Measurements from ENCODE around the gene L1CAM. TPM values are rescaled to one million over a fixed set of nuclear protein-coding genes. Genes with fewer than 3 reads are reported as not detected.

Gene L1CAM
- total and polyA plus RNA-seq, 9 of the 15 experiments (the other 6 are each of a cell fraction or from before 2014, with no cell fraction given), result 0.09 to 0.86 (median 0.26) TPM; not detected in 3

DNA sequence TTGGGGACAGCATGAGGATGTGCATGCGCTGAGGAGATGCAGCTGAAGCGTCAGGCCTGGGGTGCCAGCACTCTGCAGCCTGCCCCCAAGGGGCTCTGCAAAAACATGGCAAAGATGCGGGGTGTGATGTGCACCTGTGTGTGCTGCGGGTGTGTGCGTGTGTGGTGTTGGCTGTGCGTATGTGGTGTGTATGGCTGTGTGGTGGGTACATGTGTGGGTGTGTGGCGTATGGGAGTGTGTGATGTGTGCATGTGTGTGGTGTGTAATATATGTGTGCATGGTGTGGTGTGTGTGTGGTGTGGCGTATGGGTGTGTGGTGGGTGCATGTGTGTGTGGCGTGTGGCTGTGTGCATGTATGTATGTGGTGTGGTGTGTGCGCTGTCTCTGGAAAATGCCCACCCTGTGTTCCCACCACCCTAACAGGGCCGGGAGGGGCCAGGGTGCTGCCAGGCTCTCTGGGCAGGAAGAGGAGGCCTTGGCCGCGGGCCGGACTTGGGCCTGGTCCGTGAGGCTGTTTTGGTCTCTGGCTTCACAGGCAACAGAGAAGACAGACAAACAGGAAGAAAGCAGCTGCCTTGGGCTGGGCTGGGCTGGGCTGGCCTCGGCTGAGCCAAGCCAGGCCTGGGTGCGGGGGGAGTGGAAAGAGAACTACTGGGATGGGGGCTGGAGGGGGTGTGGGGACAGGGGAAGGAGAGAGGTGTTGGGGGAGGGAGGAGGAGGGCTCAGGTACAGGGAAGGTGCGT, 17.4 kb upstream of the L1CAM start (continued):
- TF ChIP-seq, protein P1, sequence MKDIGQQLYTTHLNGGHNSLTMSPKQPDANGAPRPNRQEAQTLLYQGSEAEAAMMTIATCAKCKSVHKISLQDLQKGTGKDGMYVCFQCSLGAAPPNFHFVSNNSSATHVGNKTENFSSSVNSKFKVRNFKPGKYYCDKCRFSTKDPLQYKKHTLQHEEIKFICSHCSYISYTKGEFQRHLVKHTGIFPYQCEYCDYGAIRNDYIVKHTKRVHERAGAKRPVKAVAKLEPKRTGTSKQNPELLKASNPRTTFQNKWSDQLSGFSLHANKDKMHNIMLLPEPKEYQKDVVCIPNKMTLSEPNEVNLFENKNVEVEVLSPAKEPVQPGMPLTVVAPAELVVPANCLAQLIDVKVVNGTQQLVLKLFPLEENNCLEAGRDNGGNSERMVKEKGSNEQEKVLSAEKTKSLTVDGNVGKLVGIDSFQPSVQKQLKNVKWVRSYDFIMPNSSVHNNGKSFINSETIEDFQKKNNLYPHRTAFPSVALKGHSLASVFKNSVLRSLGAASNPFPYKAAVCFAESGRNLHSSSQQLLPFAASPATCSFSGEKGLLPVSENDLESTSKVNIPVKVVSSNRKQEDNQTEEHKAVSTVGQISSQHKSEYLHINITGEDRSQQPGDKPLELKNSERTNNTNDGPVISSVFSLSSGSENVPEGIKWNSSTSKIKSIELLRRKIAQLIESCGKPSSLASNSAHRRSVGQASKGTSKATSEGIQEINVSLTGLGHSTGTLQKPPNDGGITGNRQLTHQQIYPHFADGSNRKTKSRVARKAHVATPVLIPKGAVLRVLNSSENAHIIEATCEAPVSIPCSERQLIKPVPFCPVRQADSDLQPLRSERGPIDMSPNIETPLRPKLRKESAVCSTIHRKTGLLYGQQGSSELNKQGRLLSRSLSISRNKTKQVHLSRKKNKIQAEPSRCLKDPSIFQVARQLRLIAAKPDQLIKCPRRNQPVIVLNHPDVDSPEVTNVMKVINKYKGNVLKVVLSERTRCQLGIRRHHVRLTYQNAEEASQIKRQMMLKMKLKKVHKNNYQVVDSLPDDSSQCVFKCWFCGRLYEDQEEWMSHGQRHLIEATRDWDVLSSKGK (CRISPR knock-in tag; IDR thresholded peaks at IDR 0.05), result no peak
- TF ChIP-seq, protein P2, sequence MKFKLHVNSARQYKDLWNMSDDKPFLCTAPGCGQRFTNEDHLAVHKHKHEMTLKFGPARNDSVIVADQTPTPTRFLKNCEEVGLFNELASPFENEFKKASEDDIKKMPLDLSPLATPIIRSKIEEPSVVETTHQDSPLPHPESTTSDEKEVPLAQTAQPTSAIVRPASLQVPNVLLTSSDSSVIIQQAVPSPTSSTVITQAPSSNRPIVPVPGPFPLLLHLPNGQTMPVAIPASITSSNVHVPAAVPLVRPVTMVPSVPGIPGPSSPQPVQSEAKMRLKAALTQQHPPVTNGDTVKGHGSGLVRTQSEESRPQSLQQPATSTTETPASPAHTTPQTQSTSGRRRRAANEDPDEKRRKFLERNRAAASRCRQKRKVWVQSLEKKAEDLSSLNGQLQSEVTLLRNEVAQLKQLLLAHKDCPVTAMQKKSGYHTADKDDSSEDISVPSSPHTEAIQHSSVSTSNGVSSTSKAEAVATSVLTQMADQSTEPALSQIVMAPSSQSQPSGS (CRISPR knock-in tag; IDR thresholded peaks at IDR 0.05), result no peak

DNA sequence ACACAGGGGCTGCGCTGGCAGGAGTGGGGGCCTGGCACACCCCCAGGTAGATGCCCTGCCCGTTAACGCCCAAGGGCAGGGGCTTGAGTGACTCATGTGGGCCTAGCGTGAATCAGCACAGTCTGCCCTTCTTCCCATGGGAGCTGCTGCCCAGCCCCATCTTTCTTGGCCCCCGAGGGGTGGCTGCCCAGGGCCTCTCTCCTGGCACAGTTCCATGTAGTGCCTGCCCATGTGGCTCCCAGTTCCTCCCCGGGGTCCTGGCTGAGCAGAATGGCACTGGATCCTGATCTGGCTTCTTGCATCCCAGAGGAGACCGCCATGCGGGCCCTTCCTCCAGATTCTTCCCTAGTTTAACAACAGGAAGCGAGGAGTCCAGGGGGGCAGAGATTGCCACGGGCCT, 16.4 kb upstream of the L1CAM start:
- ChIA-PET POLR2A (no interaction called here), CTCF (ENCODE audit: low intra/inter-chr PET ratio) (no interaction called here)
- peaks cover 24 to 61% of the 10 kb centered on the region in 2 experiments for H3K4me1 ChIP-seq (replicated peaks in 1 of 2; ENCODE audit: control insufficient read depth in 2 of 2, insufficient read depth in 2 of 2, low read length in 2 of 2)
- in situ Hi-C loops (cut with MboI) (no loop called here), intact Hi-C loops (cut with micrococcal nuclease) (no loop called here)
- no peak overlapping the region for H2AFZ ChIP-seq (ENCODE audit: low read depth, low read length)
- no peak overlapping the region for H3K4me3 ChIP-seq
- TF ChIP-seq, protein P3, sequence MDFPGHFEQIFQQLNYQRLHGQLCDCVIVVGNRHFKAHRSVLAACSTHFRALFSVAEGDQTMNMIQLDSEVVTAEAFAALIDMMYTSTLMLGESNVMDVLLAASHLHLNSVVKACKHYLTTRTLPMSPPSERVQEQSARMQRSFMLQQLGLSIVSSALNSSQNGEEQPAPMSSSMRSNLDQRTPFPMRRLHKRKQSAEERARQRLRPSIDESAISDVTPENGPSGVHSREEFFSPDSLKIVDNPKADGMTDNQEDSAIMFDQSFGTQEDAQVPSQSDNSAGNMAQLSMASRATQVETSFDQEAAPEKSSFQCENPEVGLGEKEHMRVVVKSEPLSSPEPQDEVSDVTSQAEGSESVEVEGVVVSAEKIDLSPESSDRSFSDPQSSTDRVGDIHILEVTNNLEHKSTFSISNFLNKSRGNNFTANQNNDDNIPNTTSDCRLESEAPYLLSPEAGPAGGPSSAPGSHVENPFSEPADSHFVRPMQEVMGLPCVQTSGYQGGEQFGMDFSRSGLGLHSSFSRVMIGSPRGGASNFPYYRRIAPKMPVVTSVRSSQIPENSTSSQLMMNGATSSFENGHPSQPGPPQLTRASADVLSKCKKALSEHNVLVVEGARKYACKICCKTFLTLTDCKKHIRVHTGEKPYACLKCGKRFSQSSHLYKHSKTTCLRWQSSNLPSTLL (IDR thresholded peaks at IDR 0.05), result no peak
- TF ChIP-seq POLR2G (IDR thresholded peaks at IDR 0.05; ENCODE audit: low read depth, low read length) (peak; percentile 36; the same call in 1 of the 2 replicates), RAD51 (IDR thresholded peaks at IDR 0.05; ENCODE audit: borderline replicate concordance, low read depth) (no peak), ZBTB7A (IDR thresholded peaks at IDR 0.05; ENCODE audit: borderline replicate concordance, control insufficient read depth, low read depth, low read length) (no peak), GABPB1 (CRISPR knock-in tag; IDR thresholded peaks at IDR 0.05) (no peak), ZNF695 (CRISPR knock-in tag; IDR thresholded peaks at IDR 0.05) (no peak), TGIF2 (CRISPR knock-in tag; IDR thresholded peaks at IDR 0.05) (no peak), MYNN (IDR thresholded peaks at IDR 0.05) (no peak), MYNN (CRISPR knock-in tag; IDR thresholded peaks at IDR 0.05) (no peak)
- 42% methylated on average over 7 of the region's 10 CpGs for WGBS (ENCODE audit: insufficient coverage, low coverage, missing lambda C conversion rate)
- no peak overlapping the region for H3K9ac ChIP-seq (ENCODE audit: insufficient read depth in 1 of 2, low read depth in 2 of 2, low read length in 2 of 2)
- H3K36me3 ChIP-seq (ENCODE audit: control insufficient read depth, insufficient read depth, low read length), result no peaks in the 10 kb centered on the region
- no TSS peak for BruUV-seq (replicated peaks)
- FAIRE-seq (no peak), ATAC-seq (no peak), DNase-seq (ENCODE audit: extremely low read depth in 1 of 4, low spot score in 3 of 4) (no peak)
- H3K9me1 ChIP-seq (ENCODE audit: control insufficient read depth, insufficient read depth, low read length), result no peaks in the 10 kb centered on the region
- H3K4me2 ChIP-seq (ENCODE audit: insufficient read depth, low read length), result no peak overlapping the region
- no peaks in the 10 kb centered on the region for H3K9me3 ChIP-seq (replicated peaks; ENCODE audit: control insufficient read depth, insufficient read depth, low read depth, low read length)
- no peak overlapping the region for H3K27ac ChIP-seq (ENCODE audit: extremely low read depth, low read depth, low read length)
- no peaks in the 10 kb centered on the region for H4K20me1 ChIP-seq (replicated peaks; ENCODE audit: control insufficient read depth, insufficient read depth, low read length)
- H3K27me3 ChIP-seq (ENCODE audit: control insufficient read depth in 2 of 2, insufficient read depth in 2 of 2, low read length in 2 of 2), result no peaks in the 10 kb centered on the region; a peak in 1 of 5 replicates
- H3K79me2 ChIP-seq (ENCODE audit: control insufficient read depth, insufficient read depth, low read length), result no peaks in the 10 kb centered on the region

Data from K562 (cell line).